Measurements from ENCODE around the gene AFF3.

DNA sequence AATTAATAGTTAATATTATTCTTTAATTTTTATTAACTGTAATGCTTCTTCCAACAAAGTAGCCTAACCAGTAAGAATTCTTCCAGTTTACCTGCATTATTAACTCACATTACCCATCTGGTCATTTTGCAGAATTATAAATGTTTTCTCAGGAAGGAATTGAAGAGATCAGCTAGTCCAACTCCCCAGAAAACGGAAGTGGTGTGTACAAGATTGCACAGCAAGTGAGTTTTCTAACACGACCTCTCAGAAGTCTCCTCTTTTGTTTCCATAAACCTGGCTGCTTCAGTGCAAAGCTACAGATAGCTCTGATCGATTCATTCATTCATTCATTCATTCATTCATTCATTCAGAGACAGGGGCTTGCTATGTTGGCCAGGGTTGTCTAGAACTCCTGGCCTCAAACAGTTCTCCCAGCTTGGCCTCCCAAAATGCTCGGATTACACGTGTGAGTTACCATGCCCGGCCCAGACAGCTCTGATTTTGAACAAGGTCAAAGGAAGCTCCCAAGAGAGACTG is 523.8 kb downstream of the AFF3 start:
- TF ChIP-seq, protein P1, sequence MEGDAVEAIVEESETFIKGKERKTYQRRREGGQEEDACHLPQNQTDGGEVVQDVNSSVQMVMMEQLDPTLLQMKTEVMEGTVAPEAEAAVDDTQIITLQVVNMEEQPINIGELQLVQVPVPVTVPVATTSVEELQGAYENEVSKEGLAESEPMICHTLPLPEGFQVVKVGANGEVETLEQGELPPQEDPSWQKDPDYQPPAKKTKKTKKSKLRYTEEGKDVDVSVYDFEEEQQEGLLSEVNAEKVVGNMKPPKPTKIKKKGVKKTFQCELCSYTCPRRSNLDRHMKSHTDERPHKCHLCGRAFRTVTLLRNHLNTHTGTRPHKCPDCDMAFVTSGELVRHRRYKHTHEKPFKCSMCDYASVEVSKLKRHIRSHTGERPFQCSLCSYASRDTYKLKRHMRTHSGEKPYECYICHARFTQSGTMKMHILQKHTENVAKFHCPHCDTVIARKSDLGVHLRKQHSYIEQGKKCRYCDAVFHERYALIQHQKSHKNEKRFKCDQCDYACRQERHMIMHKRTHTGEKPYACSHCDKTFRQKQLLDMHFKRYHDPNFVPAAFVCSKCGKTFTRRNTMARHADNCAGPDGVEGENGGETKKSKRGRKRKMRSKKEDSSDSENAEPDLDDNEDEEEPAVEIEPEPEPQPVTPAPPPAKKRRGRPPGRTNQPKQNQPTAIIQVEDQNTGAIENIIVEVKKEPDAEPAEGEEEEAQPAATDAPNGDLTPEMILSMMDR (conservative IDR thresholded peaks at IDR 0.05; ENCODE audit: low read depth, low read length) = no peak
- TF ChIP-seq EZH2 (IDR thresholded peaks at IDR 0.05; ENCODE audit: borderline replicate concordance, low read depth, low read length, poor library complexity, severe bottlenecking) = no peak

All from A673 (cell line).